A549 treated with Mapracorat at 1 μM for 4 hours (cell line): Measurements from ENCODE around the gene MIDN. TPM values are rescaled to one million over a fixed set of nuclear protein-coding genes. Genes with fewer than 3 reads are reported as not detected.

Experiments used
- total RNA-seq: library from RNA; stranded (reverse); fragments of 200-300 nt; extraction: Qiagen RNA extraction; gene quantifications from 5 replicates; pipeline ENCODE4 v1.2.3, GENCODE V29; 2022

Gene MIDN
- total RNA-seq = 42.8 to 54.2 TPM (median 50.7 TPM) in 5 replicates

GRCh38 chr19:1248139-1248785 is at the start of gene MIDN:
Gene MIDN (plus strand): TSS chr19:1248583. CDS start chr19:1250297, 1,714 bp downstream.

GRCh38 chr19:1205114-1206099 is 43.0 kb upstream of the MIDN start, which contains the start of gene STK11:
Gene STK11 (plus strand): TSS chr19:1205778. CDS start chr19:1206914, 1,136 bp downstream.

DNA sequence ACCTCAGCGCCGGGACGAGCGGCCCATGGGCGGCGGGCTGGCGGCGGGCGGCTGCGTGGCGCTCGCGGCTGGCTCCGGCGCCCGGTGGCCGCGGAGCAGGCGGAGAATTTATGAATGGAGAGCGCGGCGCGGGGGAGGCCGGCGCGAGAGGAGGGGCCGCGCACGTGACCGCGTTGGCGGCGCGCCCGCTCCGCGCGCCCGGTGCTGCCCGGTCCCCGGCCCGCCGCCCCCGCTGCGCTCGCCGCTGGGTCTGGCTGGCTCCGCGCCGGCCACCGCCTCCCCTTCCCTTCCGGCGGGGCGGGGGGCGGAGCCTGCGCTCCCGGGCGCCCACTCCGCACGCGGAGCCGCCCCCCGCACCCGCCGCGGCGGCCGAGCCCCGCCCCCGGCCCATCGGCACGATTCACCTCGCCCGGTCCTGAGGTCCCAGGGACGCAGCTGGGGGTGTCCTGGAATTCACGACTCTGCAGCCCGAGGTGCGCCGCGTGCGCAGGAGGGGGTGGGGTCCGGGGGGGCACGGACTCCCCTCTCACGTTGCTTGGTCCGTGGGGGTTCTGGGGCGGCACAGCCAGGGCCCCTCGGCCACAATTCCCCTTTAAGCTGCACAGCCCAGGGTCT is 10.5 kb upstream of the MIDN start, which contains the start of gene CBARP:
TSS of gene CBARP (minus strand) at position 252 of the 615 bp plus-strand sequence. CDS start 1,905 bp downstream, outside the sequence.

GRCh38 chr19:1241417-1242095 is 6.8 kb upstream of the MIDN start, which contains the start of gene ATP5F1D:
Gene ATP5F1D (plus strand): TSS chr19:1241751. CDS start chr19:1241851, 100 bp downstream.

DNA sequence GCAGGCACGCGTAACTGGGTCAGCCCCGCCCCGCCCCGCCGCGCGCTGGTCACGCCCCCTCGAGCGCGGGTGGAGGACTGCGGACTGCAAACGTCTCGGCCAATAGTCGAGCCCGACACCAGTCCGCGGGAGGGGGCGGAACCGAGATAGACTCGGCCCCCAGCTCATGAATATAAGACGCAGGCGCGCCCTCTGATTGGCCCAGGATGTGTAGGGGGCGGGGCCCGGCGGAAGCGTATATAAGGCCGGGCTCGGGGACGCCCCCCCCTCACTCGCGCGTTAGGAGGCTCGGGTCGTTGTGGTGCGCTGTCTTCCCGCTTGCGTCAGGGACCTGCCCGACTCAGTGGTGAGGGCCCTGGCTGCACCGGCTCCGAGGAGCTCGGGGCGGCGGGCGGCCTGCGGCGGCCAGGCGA is 20.7 kb downstream of the MIDN start, which contains the start of gene CIRBP:
TSS of gene CIRBP (plus strand) at position 268 of the 413 bp plus-strand sequence. CDS start 1,602 bp downstream, outside the sequence.

DNA sequence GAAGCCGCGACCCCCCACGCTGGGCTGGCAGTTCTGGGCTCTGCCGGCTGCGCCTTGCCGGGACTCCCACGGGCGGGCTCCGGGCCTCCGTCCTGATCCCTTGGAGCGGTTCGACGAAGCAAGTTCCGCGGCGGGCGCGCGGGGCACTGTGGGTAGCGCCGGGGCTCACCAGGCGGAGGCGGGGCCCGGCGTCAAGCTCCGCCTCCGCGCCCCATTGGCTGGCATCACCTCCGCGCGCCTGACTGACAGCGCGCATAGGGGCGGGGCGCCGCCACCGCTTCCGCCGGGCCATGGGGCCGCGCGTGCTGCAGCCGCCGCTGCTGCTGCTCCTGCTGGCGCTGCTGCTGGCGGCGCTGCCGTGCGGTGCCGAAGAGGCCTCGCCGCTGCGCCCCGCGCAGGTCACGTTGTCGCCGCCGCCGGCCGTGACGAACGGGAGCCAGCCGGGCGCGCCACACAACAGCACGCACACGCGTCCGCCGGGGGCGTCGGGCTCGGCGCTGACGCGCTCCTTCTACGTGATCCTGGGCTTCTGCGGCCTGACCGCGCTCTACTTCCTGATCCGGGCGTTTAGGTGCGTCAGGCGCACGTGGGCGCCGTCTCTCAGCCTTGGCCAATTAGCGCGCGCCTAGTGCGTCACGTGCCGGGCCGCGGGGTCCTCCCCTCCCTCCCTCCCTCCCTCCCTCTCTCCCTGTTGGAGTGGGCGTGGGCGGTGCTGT is 27.0 kb downstream of the MIDN start, which contains the start of gene FAM174C:
TSS of gene FAM174C (plus strand) at position 271 of the 716 bp plus-strand sequence. CDS start at position 291, 20 bp downstream.

DNA sequence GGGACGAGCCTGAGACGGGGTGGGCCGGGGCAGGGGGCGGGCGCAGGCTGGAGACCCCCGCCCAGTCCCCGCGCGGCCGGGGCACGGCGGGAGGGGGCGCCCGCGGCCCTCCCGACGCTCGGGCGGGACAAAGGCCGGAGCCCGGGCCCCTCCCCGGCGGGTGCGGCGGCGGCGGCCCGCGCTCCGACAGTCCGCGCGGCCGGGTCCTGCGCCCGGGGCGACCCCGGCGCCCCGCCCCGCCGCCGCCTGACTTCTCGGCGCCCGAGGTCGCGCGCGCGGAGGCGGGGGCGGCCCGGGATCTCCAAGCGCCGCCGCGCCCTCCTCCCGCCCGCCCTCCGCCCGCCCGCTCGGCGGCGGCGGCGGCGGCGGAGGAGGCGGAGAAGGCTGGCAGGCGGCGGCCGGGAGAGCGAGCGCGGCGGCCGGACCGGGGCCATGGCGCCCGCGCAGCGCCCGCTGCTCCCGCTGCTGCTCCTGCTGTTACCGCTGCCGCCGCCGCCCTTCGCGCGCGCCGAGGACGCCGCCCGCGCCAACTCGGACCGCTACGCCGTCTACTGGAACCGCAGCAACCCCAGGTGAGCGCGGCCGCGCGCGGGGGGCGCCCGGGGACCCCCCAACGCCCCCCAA is 37.5 kb downstream of the MIDN start, which contains the start of gene EFNA2:
TSS of gene EFNA2 (plus strand) at position 137 of the 624 bp plus-strand sequence. CDS start at position 433, 296 bp downstream.

Other genes starting within 250 kb of the MIDN start
- 1.8 to 5.0 TPM (median 2.5 TPM) in 5 replicates for gene GRIN3B, start 248.2 kb upstream of the MIDN start, total RNA-seq
- gene TMEM259, start 227.5 kb upstream of the MIDN start, total RNA-seq = 71.4 to 134 TPM (median 123 TPM) in 5 replicates
- not detected in 5 replicates for gene RNU6-2, start 227.1 kb upstream of the MIDN start, total RNA-seq
- 66.3 to 85.2 TPM (median 76.4 TPM) in 5 replicates for gene CNN2, start 222.0 kb upstream of the MIDN start, total RNA-seq
- gene ABCA7, start 208.5 kb upstream of the MIDN start, total RNA-seq = 8.7 to 16.2 TPM (median 12.6 TPM) in 5 replicates
- 1.9 to 4.3 TPM (median 4.1 TPM) in 5 replicates for gene ARHGAP45, start 181.4 kb upstream of the MIDN start, total RNA-seq
- gene POLR2E, start 153.2 kb upstream of the MIDN start, total RNA-seq = 206 to 247 TPM (median 231 TPM) in 5 replicates
- gene GPX4, start 144.6 kb upstream of the MIDN start, total RNA-seq = 425 to 512 TPM (median 484 TPM) in 5 replicates
- gene SBNO2, start 74.3 kb upstream of the MIDN start, total RNA-seq = 23.2 to 39.6 TPM (median 36.2 TPM) in 5 replicates
- 31.4 to 37.3 TPM (median 35.9 TPM) in 5 replicates for gene STK11, start 42.8 kb upstream of the MIDN start, total RNA-seq
- gene CBARP, start 10.6 kb upstream of the MIDN start, total RNA-seq = 2.2 to 4.6 TPM (median 4.4 TPM) in 5 replicates
- gene ATP5F1D, start 6.8 kb upstream of the MIDN start, total RNA-seq = 76.6 to 174 TPM (median 172 TPM) in 5 replicates
- 94.0 to 177 TPM (median 104 TPM) in 5 replicates for gene CIRBP, start 20.7 kb downstream of the MIDN start, total RNA-seq
- 43.0 to 92.1 TPM (median 78.4 TPM) in 5 replicates for gene FAM174C, start 26.9 kb downstream of the MIDN start, total RNA-seq
- 1.5 to 2.4 TPM (median 1.7 TPM) in 5 replicates for gene EFNA2, start 37.3 kb downstream of the MIDN start, total RNA-seq
- gene NDUFS7, start 135.3 kb downstream of the MIDN start, total RNA-seq = 70.5 to 76.7 TPM (median 73.9 TPM) in 5 replicates
- 27.5 to 43.7 TPM (median 40.5 TPM) in 5 replicates for gene GAMT, start 153.0 kb downstream of the MIDN start, total RNA-seq
- gene DAZAP1, start 159.0 kb downstream of the MIDN start, total RNA-seq = 74.9 to 108 TPM (median 102 TPM) in 5 replicates
- gene RPS15, start 189.8 kb downstream of the MIDN start, total RNA-seq = 1,432 to 1,976 TPM (median 1,893 TPM) in 5 replicates
- gene APC2, start 201.5 kb downstream of the MIDN start, total RNA-seq = 0.64 to 2.7 TPM (median 1.8 TPM) in 5 replicates
- 9.1 to 20.0 TPM (median 17.5 TPM) in 5 replicates for gene C19orf25, start 230.6 kb downstream of the MIDN start, total RNA-seq
- gene PCSK4, start 241.8 kb downstream of the MIDN start, total RNA-seq = 0.52 to 1.2 TPM (median 1.0 TPM) in 5 replicates
- gene REEP6, start 242.6 kb downstream of the MIDN start, total RNA-seq = 4.4 to 5.8 TPM (median 4.9 TPM) in 5 replicates